Activated effector memory CD4-positive, alpha-beta T cell treated with Interleukin-2 at 50 U/mL for 16 hours (primary cell): Measurements from ENCODE around the gene MBL2.

Experiments used
- DNase-seq: peaks from one replicate; pipeline ENCODE4 v3.0.0-alpha.2; 2020

The MBL2 gene

DNA sequence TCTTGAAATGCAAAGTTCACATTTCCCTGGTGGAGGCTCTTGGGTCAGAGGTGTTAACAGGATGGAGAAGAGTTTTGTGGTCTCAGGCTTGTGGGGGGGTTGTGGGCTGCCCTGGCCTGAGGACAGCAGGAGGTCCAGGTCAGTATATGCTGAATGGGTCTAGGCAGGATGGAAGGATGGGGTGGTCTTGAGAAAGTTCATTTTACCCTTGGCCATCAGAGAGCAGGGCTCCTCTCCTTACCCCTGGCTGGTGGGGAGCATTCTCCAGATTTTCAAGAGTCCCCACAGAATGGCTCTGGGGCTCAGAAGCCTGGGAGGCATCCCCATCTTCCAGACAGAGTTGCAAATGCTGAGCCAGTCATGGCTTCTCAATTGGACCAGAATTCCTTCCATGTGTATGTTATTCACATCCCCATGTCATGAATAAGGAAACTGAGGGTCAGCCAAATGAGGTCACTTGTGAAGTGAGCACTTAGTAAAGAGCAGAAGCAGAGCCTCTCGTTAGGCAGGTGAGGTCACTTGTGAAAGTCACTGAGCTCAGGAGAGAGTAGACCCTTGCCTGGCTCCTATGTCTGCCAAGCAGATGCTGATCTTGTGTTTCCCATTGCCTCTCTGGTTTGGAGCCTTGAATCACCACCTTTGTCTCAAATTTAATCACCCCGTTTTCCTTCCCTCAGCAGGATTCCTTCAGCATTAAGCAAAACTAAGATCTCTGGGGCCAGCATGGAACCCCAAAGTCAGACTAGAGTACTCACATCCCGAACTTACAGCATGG is 33.0 kb downstream of the MBL2 start:
- DNase-seq = no peak

DNA sequence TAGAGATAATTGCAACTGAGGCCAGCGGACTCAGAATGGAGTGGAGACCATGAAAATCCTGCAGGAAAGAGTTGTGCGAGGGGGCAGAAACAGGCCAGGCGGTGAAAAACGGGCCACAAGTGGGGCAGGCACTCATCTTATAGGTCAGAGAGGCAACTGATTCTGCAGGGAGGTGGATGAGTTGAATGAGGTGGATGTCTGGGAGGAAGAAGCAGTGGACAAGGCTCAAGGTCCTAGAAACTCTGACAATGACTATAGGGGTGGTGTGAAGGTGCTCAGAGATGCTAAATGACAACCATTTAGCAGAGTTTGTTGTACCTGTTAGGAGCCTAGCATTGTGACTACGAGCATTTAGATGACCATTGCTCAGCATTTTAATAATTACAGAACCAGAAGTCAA is 33.6 kb downstream of the MBL2 start:
- no peak for DNase-seq

DNA sequence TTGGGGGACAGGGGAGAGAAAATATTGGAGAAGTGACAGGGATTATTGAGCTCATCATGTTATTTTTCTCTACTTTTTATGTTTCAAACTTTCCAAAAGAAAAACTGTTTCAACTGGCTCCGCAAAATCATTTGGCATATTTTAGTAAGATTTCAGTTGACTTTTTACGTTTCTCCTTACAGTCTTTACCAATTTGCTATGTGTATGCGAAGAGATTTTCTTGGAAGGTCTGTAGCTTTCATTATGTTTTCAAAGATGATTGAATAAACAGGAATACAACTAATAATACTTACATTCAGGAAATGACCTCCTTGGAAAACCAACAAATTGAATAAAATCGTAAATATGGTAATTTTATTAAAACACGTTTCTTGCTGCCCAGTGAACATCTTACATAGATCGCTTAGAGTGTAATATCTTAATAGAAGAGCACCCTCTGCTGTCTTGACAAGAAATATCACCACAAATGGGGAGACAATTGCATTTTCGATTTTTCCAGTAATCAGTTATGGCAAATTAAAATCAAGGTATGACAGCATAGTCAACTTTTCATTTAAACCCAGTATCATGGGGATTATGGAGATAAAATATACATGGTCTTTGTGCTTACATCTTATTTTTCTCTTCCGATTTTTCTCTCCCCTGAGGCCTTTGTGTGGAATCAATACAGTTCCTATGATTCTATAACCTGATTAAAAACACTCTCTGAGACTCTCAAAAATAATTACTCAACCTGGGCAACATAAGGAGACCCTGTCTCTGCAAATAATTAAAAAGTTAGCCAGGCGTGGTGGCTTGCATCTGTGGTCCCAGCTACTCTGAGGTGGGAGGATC is 43.1 kb downstream of the MBL2 start:
- DNase-seq = no peak

DNA sequence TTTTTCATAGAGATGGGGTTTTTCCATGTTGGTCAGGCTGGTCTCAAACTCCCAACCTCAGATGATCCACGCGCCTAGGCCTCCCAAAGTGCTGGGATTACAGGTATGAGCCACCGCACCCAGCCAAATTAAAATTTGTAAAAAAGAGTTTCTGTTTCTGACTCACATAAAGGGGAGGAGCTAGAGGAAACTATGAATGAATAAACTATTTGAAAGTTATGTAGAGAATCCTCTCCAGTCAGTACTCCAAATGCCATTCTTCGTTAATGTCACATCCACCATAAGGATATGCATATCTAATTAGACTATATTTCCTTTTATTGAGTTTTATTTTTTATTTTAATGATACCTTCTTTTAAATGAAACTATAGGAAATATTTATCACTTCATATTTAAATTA is 52.6 kb downstream of the MBL2 start:
- DNase-seq = no peak
